IMR-90 (cell line): ENCODE results near the gene PTPRG. TPM values are rescaled to one million over a fixed set of nuclear protein-coding genes. Genes with fewer than 3 reads are reported as not detected.

Experiments used
- ATAC-seq: fragments of 200-7000 bp; cut with Tn5 transposase; 2 replicates; pipeline ENCODE4 v1.9.1; 2020; ENCODE audit warnings: low read depth, mild to moderate bottlenecking, moderate library complexity
- BruUV-seq: library from RNA; stranded (reverse); fragments of 400-500 nt; replicated peaks from 2 replicates; lab custom pipeline; 2021; lab: Mats Ljungman, UMichigan
- CTCF ChIA-PET: fragments of 300-600 bp; formaldehyde crosslinking; extraction: SDS; loops from one replicate; lab custom pipeline; 2021; ENCODE audit warnings: antibody characterized with exemption; lab: Yijun Ruan, JAX
- POLR2A ChIA-PET: fragments of 300-600 bp; sonication (Branson Sonifier 250); formaldehyde crosslinking; loops from one replicate; lab custom pipeline; 2022; ENCODE audit warnings: antibody characterized with exemption; ENCODE audit not compliant: unreplicated experiment; lab: Charles Lee
- DNase-seq: peaks from one replicate; pipeline ENCODE4 v3.0.0; 2013
- H2AFZ ChIP-seq: replicated peaks from 2 replicates; pipeline ENCODE3; 2013; ENCODE audit warnings: low read length, mild to moderate bottlenecking; ENCODE audit not compliant: poor library complexity
- H2AK5ac ChIP-seq: 2 replicates; pipeline ENCODE4 v1.6.1; 2013; ENCODE audit warnings: low read depth, low read length, inconsistent platforms
- H2AK9ac ChIP-seq: replicated peaks from 2 replicates; pipeline ENCODE3; 2013; ENCODE audit warnings: mild to moderate bottlenecking, low read depth, low read length, moderate library complexity; ENCODE audit not compliant: poor library complexity
- H2BK120ac ChIP-seq: 2 replicates; pipeline ENCODE4 v1.6.1; 2013; ENCODE audit warnings: low read depth, low read length, inconsistent platforms
- H2BK15ac ChIP-seq: 3 replicates; pipeline ENCODE4 v1.6.1; 2013; ENCODE audit warnings: low read depth, low read length, inconsistent platforms
- H2BK20ac ChIP-seq: 2 replicates; pipeline ENCODE4 v1.6.1; 2013; ENCODE audit warnings: low read depth, mild to moderate bottlenecking, inconsistent platforms, low read length, moderate library complexity
- H2BK5ac ChIP-seq: 2 replicates; pipeline ENCODE4 v1.6.1; 2013; ENCODE audit warnings: mild to moderate bottlenecking, low read depth, low read length, inconsistent platforms; ENCODE audit not compliant: poor library complexity, severe bottlenecking
- H3K14ac ChIP-seq: replicated peaks from 2 replicates; pipeline ENCODE4 v1.6.1; 2013; ENCODE audit warnings: low read depth, low read length, inconsistent platforms
- H3K18ac ChIP-seq: 2 replicates; pipeline ENCODE4 v1.6.1; 2013; ENCODE audit warnings: low read depth, low read length, control low read depth
- H3K23ac ChIP-seq: 2 replicates; pipeline ENCODE4 v1.6.1; 2013; ENCODE audit warnings: low read depth, low read length, inconsistent platforms
- H3K27ac ChIP-seq: 2 replicates; pipeline ENCODE4 v1.5.1; 2013; ENCODE audit warnings: mild to moderate bottlenecking, control low read depth, low read length; ENCODE audit not compliant: insufficient read depth
- H3K27me3 ChIP-seq: 2 replicates; pipeline ENCODE4 v1.6.1; 2013; ENCODE audit warnings: low read length; ENCODE audit not compliant: control insufficient read depth, insufficient read depth
- H3K36me3 ChIP-seq: 2 replicates; pipeline ENCODE4 v1.6.1; 2013; ENCODE audit warnings: low read length, mixed read lengths; ENCODE audit not compliant: control insufficient read depth, insufficient read depth
- H3K4ac ChIP-seq: 2 replicates; pipeline ENCODE4 v1.6.1; 2013; ENCODE audit warnings: low read depth, low read length, inconsistent platforms
- H3K4me1 ChIP-seq: 2 replicates; pipeline ENCODE4 v1.6.1; 2013; ENCODE audit warnings: low read length, mixed read lengths; ENCODE audit not compliant: control insufficient read depth, insufficient read depth
- H3K4me2 ChIP-seq: 2 replicates; pipeline ENCODE4 v1.6.1; 2013; ENCODE audit warnings: low read depth, mild to moderate bottlenecking, control low read depth, low read length, moderate library complexity
- H3K4me3 ChIP-seq: 2 replicates; pipeline ENCODE4 v1.5.1; 2013; ENCODE audit warnings: low read depth, mild to moderate bottlenecking, control low read depth, low read length, moderate library complexity; ENCODE audit not compliant: insufficient read depth
- H3K56ac ChIP-seq: 2 replicates; pipeline ENCODE4 v1.6.1; 2013; ENCODE audit warnings: low read length, inconsistent platforms; ENCODE audit not compliant: insufficient read depth; ENCODE audit errors: extremely low read depth
- H3K79me1 ChIP-seq, 2 experiments: 2 replicates each; pipeline ENCODE4 v1.6.1; 2013; ENCODE audit warnings: low read length in 2 of 2, inconsistent platforms in 1 of 2, low read depth in 1 of 2
- H3K9ac ChIP-seq: 2 replicates; pipeline ENCODE4 v1.6.1; 2013; ENCODE audit warnings: low read depth, low read length, control low read depth
- H3K9me1 ChIP-seq: 2 replicates; pipeline ENCODE4 v1.6.1; 2013; ENCODE audit warnings: low read length, inconsistent platforms; ENCODE audit not compliant: insufficient read depth
- H3K9me3 ChIP-seq: 2 replicates; pipeline ENCODE4 v1.6.1; 2013; ENCODE audit warnings: low read length; ENCODE audit not compliant: control insufficient read depth, insufficient read depth
- H4K20me1 ChIP-seq: 2 replicates; pipeline ENCODE4 v1.6.1; 2013; ENCODE audit warnings: low read length, inconsistent platforms; ENCODE audit not compliant: insufficient read depth
- H4K5ac ChIP-seq: 2 replicates; pipeline ENCODE4 v1.6.1; 2013; ENCODE audit warnings: mild to moderate bottlenecking, low read depth, low read length, control low read depth
- H4K8ac ChIP-seq, 2 experiments: 2 replicates each; pipeline ENCODE4 v1.6.1; 2013; ENCODE audit warnings: low read depth in 2 of 2, low read length in 2 of 2, control low read depth in 1 of 2, inconsistent platforms in 1 of 2
- H4K91ac ChIP-seq: 2 replicates; pipeline ENCODE4 v1.6.1; 2013; ENCODE audit warnings: low read depth, low read length, inconsistent platforms; ENCODE audit not compliant: insufficient read depth
- BHLHE40 ChIP-seq: fragments of 150-350 bp; IDR thresholded peaks from 2 replicates; pipeline ENCODE4 v1.6.1; 2016; ENCODE audit warnings: mild to moderate bottlenecking, low read depth, low read length
- CEBPB ChIP-seq: IDR thresholded peaks from 2 replicates; pipeline ENCODE4 v1.6.1; 2012; ENCODE audit warnings: low read depth, low read length, improper control_type of control experiment
- RFX5 ChIP-seq: IDR thresholded peaks from 2 replicates; pipeline ENCODE4 v1.8.0; 2012; ENCODE audit warnings: low read depth, mild to moderate bottlenecking, low read length, moderate library complexity
- WGBS, 2 experiments: methylation state at CpG; one replicate each; pipeline versions ENCODE4 v1.1.5 to v1.1.7; 2013; ENCODE audit warnings: missing lambda C conversion rate in 2 of 2; ENCODE audit not compliant: insufficient read length in 1 of 2; ENCODE audit errors: extremely low coverage in 2 of 2; 5-methylcytosine and 5-hydroxymethylcytosine counted together
- dilution Hi-C: fragments of 300-500 bp; cut with HindIII; formaldehyde crosslinking; loops from one replicate; pipeline ENCODE4 v1.14.3; 2018; ENCODE audit warnings: low sequenced_read_pairs; ENCODE audit not compliant: unreplicated experiment
- in situ Hi-C: fragments of 300-500 bp; cut with MboI; formaldehyde crosslinking; loops from 3 replicates; pipeline ENCODE4 v1.14.3; 2019; ENCODE audit warnings: low sequenced_read_pairs, inconsistent platforms, mixed read lengths
- intact Hi-C: fragments of 100-400 bp; cut with micrococcal nuclease; formaldehyde crosslinking; loops from 2 replicates; pipeline ENCODE4 v1.10.0; 2022
- polyA plus RNA-seq, 3 experiments: library from polyadenylated mRNA; depleted of rRNA; stranded (reverse); fragments of >200 nt; gene quantifications; 2 replicates each; pipeline ENCODE4 v1.2.3, GENCODE V29; 2012; ENCODE audit warnings: low replicate concordance in 1 of 3
- total RNA-seq: library from RNA; depleted of rRNA; stranded (reverse); fragments of >200 nt; gene quantifications from 2 replicates; pipeline ENCODE4 v1.2.3, GENCODE V29; 2012
- TF ChIP-seq, protein P1 (sequence below): fragments of 150-350 bp; IDR thresholded peaks from 2 replicates; pipeline ENCODE4 v1.6.1; 2016; ENCODE audit warnings: low read depth, mild to moderate bottlenecking, low read length, moderate library complexity, borderline replicate concordance
- TF ChIP-seq, protein P2 (sequence below): fragments of 150-350 bp; IDR thresholded peaks from 2 replicates; pipeline ENCODE4 v1.6.1; 2017; ENCODE audit warnings: mild to moderate bottlenecking, antibody characterized with exemption, low read length, low read depth

PTPRG gene
- total and polyA plus RNA-seq, 2 of the 4 experiments (the other 2 are of a cell fraction), result 7.7 to 31.0 TPM

DNA sequence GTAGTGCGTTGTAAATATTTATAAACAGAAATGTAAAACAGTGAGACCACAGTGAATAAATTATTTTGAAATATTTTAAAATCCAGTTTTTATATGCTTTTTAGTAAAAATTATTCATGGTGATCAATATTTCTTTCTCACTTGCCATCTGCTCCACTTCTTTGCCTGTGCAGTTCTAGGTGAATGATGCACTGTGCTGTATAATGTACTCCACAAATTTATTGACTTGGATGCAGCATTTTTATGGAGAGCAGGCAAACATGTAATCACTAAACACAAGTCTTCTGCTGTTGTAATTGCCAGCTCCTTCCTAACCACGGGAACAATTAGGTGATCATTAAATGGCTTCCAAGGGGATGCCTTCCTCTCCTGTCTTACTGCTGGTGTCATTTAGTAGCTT lies 395.9 kb downstream of the PTPRG start:
- Histone ChIP-seq H3K4ac (no peak overlapping the region), H3K23ac (no peak overlapping the region), H2BK120ac (peak overlapping the region; percentile 21; the same call in 1 of the 2 replicates), H2AK5ac (no peak overlapping the region), H3K9me1 (peaks cover 13% of the 10 kb centered on the region), H2BK15ac (0 out of 3 replicates have a peak overlapping the region, but pooled peaks have one; percentile 27), H3K9ac (no peak overlapping the region), H3K27ac (no peak overlapping the region), H4K91ac (no peak overlapping the region), H4K20me1 (peaks cover 17% of the 10 kb centered on the region; the same call in 1 of the 2 replicates), H3K4me3 (no peak overlapping the region), H2AFZ (no peak overlapping the region), H3K9me3 (no peaks in the 10 kb centered on the region), H2BK20ac (no peak overlapping the region; the same call in 1 of the 2 replicates), H3K56ac (no peak overlapping the region), H3K4me2 (no peak overlapping the region), H3K4me1 (peaks cover 10% of the 10 kb centered on the region), H4K5ac (no peak overlapping the region), H4K8ac (peak overlapping the region in 1 of 2 experiments; percentile 20; a peak in 1 of 4 replicates), H3K36me3 (no peaks in the 10 kb centered on the region), H3K79me1 (peaks cover 40 to 59% of the 10 kb centered on the region in 2 experiments), H2AK9ac (no peak overlapping the region), H2BK5ac (no peak overlapping the region), H3K18ac (no peak overlapping the region), H3K27me3 (no peaks in the 10 kb centered on the region), H3K14ac (peak overlapping the region; percentile 72; the same call in 1 of the 2 replicates)
- ATAC-seq (no peak), DNase-seq (no peak)
- TF ChIP-seq CEBPB (no peak), BHLHE40 (no peak), RFX5 (no peak)
- TF ChIP-seq, protein P1, sequence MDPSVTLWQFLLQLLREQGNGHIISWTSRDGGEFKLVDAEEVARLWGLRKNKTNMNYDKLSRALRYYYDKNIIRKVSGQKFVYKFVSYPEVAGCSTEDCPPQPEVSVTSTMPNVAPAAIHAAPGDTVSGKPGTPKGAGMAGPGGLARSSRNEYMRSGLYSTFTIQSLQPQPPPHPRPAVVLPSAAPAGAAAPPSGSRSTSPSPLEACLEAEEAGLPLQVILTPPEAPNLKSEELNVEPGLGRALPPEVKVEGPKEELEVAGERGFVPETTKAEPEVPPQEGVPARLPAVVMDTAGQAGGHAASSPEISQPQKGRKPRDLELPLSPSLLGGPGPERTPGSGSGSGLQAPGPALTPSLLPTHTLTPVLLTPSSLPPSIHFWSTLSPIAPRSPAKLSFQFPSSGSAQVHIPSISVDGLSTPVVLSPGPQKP, result no peak
- TF ChIP-seq, protein P2, sequence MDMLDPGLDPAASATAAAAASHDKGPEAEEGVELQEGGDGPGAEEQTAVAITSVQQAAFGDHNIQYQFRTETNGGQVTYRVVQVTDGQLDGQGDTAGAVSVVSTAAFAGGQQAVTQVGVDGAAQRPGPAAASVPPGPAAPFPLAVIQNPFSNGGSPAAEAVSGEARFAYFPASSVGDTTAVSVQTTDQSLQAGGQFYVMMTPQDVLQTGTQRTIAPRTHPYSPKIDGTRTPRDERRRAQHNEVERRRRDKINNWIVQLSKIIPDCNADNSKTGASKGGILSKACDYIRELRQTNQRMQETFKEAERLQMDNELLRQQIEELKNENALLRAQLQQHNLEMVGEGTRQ, result no peak
- CTCF ChIA-PET, result interaction anchor here (0.8 to 1.3 kb wide), 2 partner anchors 22 to 393 kb away, joined by 3 read pairs; no protein-coding TSS in a partner anchor
- dilution Hi-C loops, result no loop called here
- no TSS peak for BruUV-seq
- in situ Hi-C loops, result no loop called here
- intact Hi-C loops, result loop anchor here (5.0 kb wide), 1 partner anchor 395 kb away; the partner anchor contains the start of gene PTPRG
- no CpG with 5 or more reads among the region's 2 CpGs for WGBS, 2 experiments
- POLR2A ChIA-PET, result no interaction called here
